ENCODE measurements around the gene DUS4L. TPM values are rescaled to one million over a fixed set of nuclear protein-coding genes. Genes with fewer than 3 reads are reported as not detected.

The DUS4L gene
- total RNA-seq, 6 donors from 2014 or later: 1.3 to 25.1 (median 6.1) TPM

DNA sequence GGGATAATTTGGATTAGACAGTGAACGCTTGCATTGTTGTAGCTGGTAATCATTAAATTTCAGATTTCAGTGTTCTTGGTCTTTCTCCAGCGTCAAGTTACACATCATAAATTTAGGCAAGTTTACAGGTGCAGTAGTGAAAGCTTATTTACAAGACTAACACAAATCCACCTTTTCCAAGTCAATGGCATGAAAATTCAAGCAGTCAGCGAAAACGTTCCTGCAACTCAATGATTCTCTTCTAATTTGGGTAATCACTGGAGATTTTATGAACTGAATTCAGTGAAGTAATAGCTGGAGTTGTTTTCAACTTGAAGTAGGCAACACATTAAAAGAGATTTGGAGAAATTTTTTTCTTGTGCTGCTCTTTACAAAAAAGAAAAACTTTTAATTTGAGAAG is 34.2 kb downstream of the DUS4L start:
- peaks cover 0 to 9% (median 4%) of the 10 kb centered on the region in 4 donors for H3K4me1 ChIP-seq
- H3K4me3 ChIP-seq: no peak overlapping the region
- no peak overlapping the region for H3K27ac ChIP-seq
- ATAC-seq (ENCODE audit: low FRiP score in 2 of 2) (no peak), DNase-seq (no peak)
- TF ChIP-seq, protein P1, sequence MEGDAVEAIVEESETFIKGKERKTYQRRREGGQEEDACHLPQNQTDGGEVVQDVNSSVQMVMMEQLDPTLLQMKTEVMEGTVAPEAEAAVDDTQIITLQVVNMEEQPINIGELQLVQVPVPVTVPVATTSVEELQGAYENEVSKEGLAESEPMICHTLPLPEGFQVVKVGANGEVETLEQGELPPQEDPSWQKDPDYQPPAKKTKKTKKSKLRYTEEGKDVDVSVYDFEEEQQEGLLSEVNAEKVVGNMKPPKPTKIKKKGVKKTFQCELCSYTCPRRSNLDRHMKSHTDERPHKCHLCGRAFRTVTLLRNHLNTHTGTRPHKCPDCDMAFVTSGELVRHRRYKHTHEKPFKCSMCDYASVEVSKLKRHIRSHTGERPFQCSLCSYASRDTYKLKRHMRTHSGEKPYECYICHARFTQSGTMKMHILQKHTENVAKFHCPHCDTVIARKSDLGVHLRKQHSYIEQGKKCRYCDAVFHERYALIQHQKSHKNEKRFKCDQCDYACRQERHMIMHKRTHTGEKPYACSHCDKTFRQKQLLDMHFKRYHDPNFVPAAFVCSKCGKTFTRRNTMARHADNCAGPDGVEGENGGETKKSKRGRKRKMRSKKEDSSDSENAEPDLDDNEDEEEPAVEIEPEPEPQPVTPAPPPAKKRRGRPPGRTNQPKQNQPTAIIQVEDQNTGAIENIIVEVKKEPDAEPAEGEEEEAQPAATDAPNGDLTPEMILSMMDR (IDR thresholded peaks at IDR 0.05): no peak
- no peak for TF ChIP-seq POLR2A (IDR thresholded peaks at IDR 0.05)
- no peak for TF ChIP-seq POLR2AphosphoS5 (IDR thresholded peaks at IDR 0.05)
- no peak for TF ChIP-seq EP300 (IDR thresholded peaks at IDR 0.05)
- H3K27me3 ChIP-seq: no peaks in the 10 kb centered on the region
- 93 to 97% methylated on average over 4 of the region's 4 CpGs for WGBS, 2 donors
- H3K36me3 ChIP-seq: peaks cover 0 to 68% (median 14%) of the 10 kb centered on the region in 4 donors
- no peaks in the 10 kb centered on the region for H3K9me3 ChIP-seq

DNA sequence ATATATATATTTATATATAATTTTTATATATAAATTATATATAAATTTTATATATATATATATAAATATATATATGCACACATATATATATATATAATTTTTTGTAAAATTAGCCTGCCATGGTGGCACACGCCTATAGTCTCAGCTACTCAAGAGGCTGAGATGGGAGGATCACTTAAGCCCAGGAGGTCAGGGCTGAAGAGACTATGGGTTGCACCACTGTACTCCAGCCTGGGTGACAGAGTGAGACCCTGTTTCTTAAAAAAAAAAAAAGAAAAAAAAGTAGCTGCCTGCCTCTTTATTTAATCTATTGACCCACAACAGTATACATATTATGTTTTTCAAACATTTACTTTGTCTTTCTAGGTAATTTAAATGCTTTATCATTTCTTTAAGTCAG is 35.5 kb downstream of the DUS4L start:
- Histone ChIP-seq H3K4me3 (no peak overlapping the region), H3K4me1 (peaks cover 0 to 9% (median 4%) of the 10 kb centered on the region in 4 donors), H3K9me3 (no peaks in the 10 kb centered on the region), H3K27me3 (no peaks in the 10 kb centered on the region), H3K36me3 (peaks cover 0 to 67% (median 14%) of the 10 kb centered on the region in 4 donors), H3K27ac (no peak overlapping the region)
- no peak for TF ChIP-seq POLR2AphosphoS5 (IDR thresholded peaks at IDR 0.05)
- TF ChIP-seq EP300 (IDR thresholded peaks at IDR 0.05): no peak
- TF ChIP-seq POLR2A (IDR thresholded peaks at IDR 0.05): no peak
- TF ChIP-seq, protein P1 (IDR thresholded peaks at IDR 0.05): no peak
- DNase-seq: no peak
- WGBS, 2 donors: 96 to 100% methylated on average over 1 of the region's 1 CpG
- ATAC-seq (ENCODE audit: low FRiP score in 2 of 2): no peak

DNA sequence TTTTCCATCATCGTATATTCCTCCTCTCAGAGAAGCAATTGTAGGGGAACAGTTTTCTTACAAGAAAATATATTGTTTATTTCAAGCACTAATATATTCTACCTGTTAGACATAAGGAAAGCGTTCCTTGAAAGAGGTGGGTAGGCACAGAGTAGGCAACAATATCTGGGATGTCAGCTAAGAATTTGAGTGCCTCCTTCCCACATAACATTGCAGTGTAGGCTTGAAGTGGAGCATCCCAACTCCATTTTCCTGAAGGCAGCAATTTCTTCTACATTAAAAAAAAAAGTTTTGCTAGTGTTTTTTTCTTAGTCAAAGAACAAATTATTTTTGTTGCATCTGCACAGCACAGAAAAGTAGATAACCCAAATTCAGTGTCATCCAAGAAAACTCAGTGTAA is 37.0 kb downstream of the DUS4L start:
- TF ChIP-seq, protein P1 (IDR thresholded peaks at IDR 0.05): no peak
- no peak for TF ChIP-seq POLR2A (IDR thresholded peaks at IDR 0.05)
- no peak for TF ChIP-seq POLR2AphosphoS5 (IDR thresholded peaks at IDR 0.05)
- TF ChIP-seq EP300 (IDR thresholded peaks at IDR 0.05): no peak
- H3K27ac ChIP-seq: no peak overlapping the region
- no peaks in the 10 kb centered on the region for H3K27me3 ChIP-seq
- no peaks in the 10 kb centered on the region for H3K9me3 ChIP-seq
- DNase-seq (no peak), ATAC-seq (ENCODE audit: low FRiP score in 2 of 2) (no peak)
- WGBS, 2 donors: 92 to 97% methylated on average over 2 of the region's 2 CpGs
- peaks cover 0 to 9% (median 0%) of the 10 kb centered on the region in 4 donors for H3K4me1 ChIP-seq
- peaks cover 0 to 62% (median 9%) of the 10 kb centered on the region in 4 donors for H3K36me3 ChIP-seq
- H3K4me3 ChIP-seq: no peak overlapping the region

DNA sequence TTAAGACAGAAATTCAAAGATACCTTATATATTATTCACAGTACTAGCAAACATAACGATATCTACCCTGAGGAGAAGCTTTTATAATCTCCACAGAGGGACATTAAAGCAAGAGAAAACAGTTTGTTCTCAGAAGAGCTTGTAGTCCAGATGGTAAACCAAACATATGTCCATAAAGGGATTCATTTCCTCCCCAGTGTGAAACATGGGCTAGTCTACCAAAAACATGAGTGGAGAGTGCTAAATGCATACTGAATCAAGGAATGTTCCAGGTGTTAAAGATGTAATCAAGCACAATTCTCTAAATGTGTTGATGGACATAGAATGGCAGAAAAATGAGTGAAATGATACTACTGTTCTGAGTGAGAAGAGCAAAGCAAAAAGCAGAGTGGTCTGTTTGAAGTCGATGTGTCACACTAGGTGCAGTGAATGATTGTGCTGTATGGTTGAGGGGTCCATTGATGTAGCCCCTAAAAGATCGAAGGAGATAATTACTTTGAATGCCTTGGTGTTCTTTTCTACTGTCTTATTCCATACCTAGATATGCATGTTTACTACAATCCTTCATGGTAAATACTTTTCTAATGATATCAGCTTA is 41.5 kb downstream of the DUS4L start:
- Histone ChIP-seq H3K27ac (no peak overlapping the region), H3K4me1 (peaks cover 0 to 14% (median 0%) of the 10 kb centered on the region in 4 donors), H3K4me3 (no peak overlapping the region), H3K9me3 (no peaks in the 10 kb centered on the region), H3K36me3 (peaks cover 0 to 40% (median 5%) of the 10 kb centered on the region in 4 donors), H3K27me3 (no peaks in the 10 kb centered on the region)
- DNase-seq (no peak), ATAC-seq (ENCODE audit: low FRiP score in 2 of 2) (no peak)
- no peak for TF ChIP-seq POLR2A (IDR thresholded peaks at IDR 0.05)
- 91 to 96% methylated on average over 3 of the region's 3 CpGs for WGBS, 2 donors

DNA sequence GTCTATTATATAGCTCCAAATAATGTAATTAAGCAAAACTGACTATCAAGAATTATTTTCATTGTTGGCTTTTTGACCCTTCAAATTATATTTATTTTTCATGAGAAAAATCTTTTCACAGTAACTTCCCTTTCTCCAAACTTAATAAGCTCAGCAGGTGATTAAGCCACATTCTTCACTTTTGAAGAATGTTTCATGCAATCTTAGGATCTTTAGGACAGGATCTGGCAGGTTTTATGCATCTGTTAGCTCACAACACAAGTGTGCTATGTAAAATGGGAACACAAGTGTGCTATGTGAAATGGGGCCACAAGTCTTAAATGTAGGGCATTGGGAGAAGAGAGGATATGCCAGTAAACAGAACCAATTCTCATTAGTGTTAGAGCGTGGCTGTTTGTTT is 42.5 kb downstream of the DUS4L start:
- WGBS, 2 donors: 97 to 100% methylated on average over 1 of the region's 1 CpG
- no peaks in the 10 kb centered on the region for H3K27me3 ChIP-seq
- H3K9me3 ChIP-seq: no peaks in the 10 kb centered on the region
- H3K36me3 ChIP-seq: peaks cover 0 to 30% (median 0%) of the 10 kb centered on the region in 4 donors
- H3K4me3 ChIP-seq: no peak overlapping the region
- H3K4me1 ChIP-seq: peaks cover 0 to 15% (median 0%) of the 10 kb centered on the region in 4 donors
- TF ChIP-seq POLR2A (IDR thresholded peaks at IDR 0.05): no peak
- TF ChIP-seq POLR2AphosphoS5 (IDR thresholded peaks at IDR 0.05): no peak
- no peak for TF ChIP-seq EP300 (IDR thresholded peaks at IDR 0.05)
- TF ChIP-seq, protein P1 (IDR thresholded peaks at IDR 0.05): no peak
- ATAC-seq (ENCODE audit: low FRiP score in 2 of 2) (no peak), DNase-seq (no peak)
- H3K27ac ChIP-seq: no peak overlapping the region

Data from upper lobe of left lung (tissue), 6 donors.